ENCODE measurements around the gene TVP23A. TPM values are rescaled to one million over a fixed set of nuclear protein-coding genes. Genes with fewer than 3 reads are reported as not detected.

TVP23A gene
- total RNA-seq, 1 donor from 2014 or later = 2.5 TPM

- Mint-ChIP-seq H3K9me3 (no peaks in the 10 kb centered on the region), H3K27me3 (no peaks in the 10 kb centered on the region), H3K4me3 (no peak overlapping the region), H3K27ac (no peak overlapping the region), H3K4me1 (ENCODE audit: unreplicated experiment) (no peaks in the 10 kb centered on the region), H3K36me3 (peaks cover 31% of the 10 kb centered on the region)
- no peak for DNase-seq (ENCODE audit: extremely low spot score, unreplicated experiment)
- TF ChIP-seq, protein P1, sequence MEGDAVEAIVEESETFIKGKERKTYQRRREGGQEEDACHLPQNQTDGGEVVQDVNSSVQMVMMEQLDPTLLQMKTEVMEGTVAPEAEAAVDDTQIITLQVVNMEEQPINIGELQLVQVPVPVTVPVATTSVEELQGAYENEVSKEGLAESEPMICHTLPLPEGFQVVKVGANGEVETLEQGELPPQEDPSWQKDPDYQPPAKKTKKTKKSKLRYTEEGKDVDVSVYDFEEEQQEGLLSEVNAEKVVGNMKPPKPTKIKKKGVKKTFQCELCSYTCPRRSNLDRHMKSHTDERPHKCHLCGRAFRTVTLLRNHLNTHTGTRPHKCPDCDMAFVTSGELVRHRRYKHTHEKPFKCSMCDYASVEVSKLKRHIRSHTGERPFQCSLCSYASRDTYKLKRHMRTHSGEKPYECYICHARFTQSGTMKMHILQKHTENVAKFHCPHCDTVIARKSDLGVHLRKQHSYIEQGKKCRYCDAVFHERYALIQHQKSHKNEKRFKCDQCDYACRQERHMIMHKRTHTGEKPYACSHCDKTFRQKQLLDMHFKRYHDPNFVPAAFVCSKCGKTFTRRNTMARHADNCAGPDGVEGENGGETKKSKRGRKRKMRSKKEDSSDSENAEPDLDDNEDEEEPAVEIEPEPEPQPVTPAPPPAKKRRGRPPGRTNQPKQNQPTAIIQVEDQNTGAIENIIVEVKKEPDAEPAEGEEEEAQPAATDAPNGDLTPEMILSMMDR (conservative IDR thresholded peaks at IDR 0.05) = no peak
These were observed 56.1 kb downstream of the TVP23A start for GRCh38 chr16:10762336-10763016.

- no peak for DNase-seq (ENCODE audit: extremely low spot score, unreplicated experiment)
- H3K4me1 Mint-ChIP-seq (ENCODE audit: unreplicated experiment) = no peaks in the 10 kb centered on the region
- H3K27me3 Mint-ChIP-seq = no peaks in the 10 kb centered on the region
- H3K4me3 Mint-ChIP-seq = no peak overlapping the region
- TF ChIP-seq, protein P1 (conservative IDR thresholded peaks at IDR 0.05) = no peak
- no peaks in the 10 kb centered on the region for H3K9me3 Mint-ChIP-seq
- peaks cover 34% of the 10 kb centered on the region for H3K36me3 Mint-ChIP-seq
- no peak overlapping the region for H3K27ac Mint-ChIP-seq
These were observed 57.2 kb downstream of the TVP23A start for GRCh38 chr16:10761373-10761772.

- Mint-ChIP-seq H3K4me3 (no peak overlapping the region), H3K36me3 (peaks cover 31% of the 10 kb centered on the region), H3K9me3 (no peaks in the 10 kb centered on the region), H3K27me3 (no peaks in the 10 kb centered on the region), H3K27ac (no peak overlapping the region), H3K4me1 (ENCODE audit: unreplicated experiment) (no peaks in the 10 kb centered on the region)
- TF ChIP-seq, protein P1 (conservative IDR thresholded peaks at IDR 0.05) = no peak
- no peak for DNase-seq (ENCODE audit: extremely low spot score, unreplicated experiment)
These were observed 57.7 kb downstream of the TVP23A start for GRCh38 chr16:10760858-10761257.

DNA sequence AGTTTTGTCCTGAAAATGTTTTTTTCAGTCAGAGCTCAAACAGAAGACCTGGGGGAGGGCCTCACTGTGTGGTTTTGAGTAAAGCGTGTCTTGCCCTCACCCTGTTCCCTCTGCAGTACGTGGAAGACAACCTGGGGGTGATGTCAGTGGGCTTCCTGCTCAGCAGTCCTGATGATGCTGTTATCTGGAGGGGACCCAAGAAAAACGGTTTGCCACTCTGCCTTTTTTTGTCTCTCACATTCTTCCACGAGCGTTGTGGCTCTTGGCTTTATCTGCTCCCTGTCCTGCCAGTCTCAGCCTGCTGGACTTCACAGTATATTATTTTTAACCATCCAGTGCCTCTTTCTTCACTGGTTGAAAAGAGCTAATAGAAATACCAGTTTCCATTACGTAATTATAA, 62.0 kb downstream of the TVP23A start:
- Mint-ChIP-seq H3K4me3 (no peak overlapping the region), H3K4me1 (ENCODE audit: unreplicated experiment) (no peaks in the 10 kb centered on the region), H3K27ac (no peak overlapping the region), H3K27me3 (no peaks in the 10 kb centered on the region), H3K9me3 (no peaks in the 10 kb centered on the region), H3K36me3 (peaks cover 23% of the 10 kb centered on the region)
- no peak for DNase-seq (ENCODE audit: extremely low spot score, unreplicated experiment)
- TF ChIP-seq, protein P1 (conservative IDR thresholded peaks at IDR 0.05) = no peak

DNA sequence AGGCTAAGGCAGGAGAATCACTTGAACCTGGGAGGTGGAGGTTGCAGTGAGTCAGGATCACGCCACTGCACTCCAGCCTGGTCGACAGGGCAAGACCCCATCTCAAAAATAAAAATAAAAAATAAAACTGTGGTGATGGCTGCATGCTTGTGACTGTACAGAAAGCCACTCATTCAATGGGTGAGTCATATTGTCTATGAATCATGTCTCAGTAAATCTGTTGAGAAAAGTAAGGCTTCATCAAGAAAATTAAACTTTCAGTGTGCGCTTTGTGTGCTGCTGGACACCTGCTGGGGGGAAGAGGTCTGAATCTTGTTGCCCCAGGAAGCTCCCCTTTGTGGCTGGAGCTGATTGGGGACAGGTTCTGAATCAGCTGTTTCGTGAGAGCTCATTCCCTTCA, 63.7 kb downstream of the TVP23A start:
- TF ChIP-seq, protein P1 (conservative IDR thresholded peaks at IDR 0.05) = no peak
- Mint-ChIP-seq H3K27ac (no peak overlapping the region), H3K4me1 (ENCODE audit: unreplicated experiment) (no peaks in the 10 kb centered on the region), H3K36me3 (peaks cover 15% of the 10 kb centered on the region), H3K4me3 (no peak overlapping the region), H3K9me3 (no peaks in the 10 kb centered on the region), H3K27me3 (no peaks in the 10 kb centered on the region)
- no peak for DNase-seq (ENCODE audit: extremely low spot score, unreplicated experiment)

Measured in type B pancreatic cell (in vitro differentiated cells).